ENCODE data around the gene BCL6. TPM values are rescaled to one million over a fixed set of nuclear protein-coding genes. Genes with fewer than 3 reads are reported as not detected.

BCL6 gene
- total and polyA plus RNA-seq, 8 donors = 12.6 to 160 (median 16.3) TPM

- ATAC-seq = no peak
- intact Hi-C loops (cut with DNase I) = no loop called here
- H3K4me3 ChIP-seq = peak overlapping the region in 1 of 2 donors; percentile 57
Observed at GRCh38 chr3:187735383-187735782, 9.9 kb downstream of the BCL6 start.

DNA sequence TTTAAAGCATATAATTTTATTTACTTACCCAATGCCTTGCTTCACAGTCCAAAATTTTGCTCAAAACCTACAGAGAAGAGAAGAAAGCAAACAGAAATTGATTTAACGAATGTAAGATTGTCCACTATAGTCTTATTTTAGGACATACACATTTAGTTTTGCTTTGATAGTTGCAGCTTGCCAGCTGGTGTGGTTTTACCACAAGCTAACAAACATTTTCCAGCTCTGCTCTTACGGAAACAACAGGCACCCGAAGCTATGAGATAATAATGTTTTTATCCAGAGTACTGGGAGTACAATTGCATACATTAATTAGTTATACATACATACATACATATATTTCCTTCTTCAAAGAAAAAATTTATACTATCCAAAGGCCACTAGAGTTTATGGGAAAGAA is 10.4 kb downstream of the BCL6 start:
- H3K27ac ChIP-seq = no peak overlapping the region
- H3K4me1 ChIP-seq = peaks cover 19 to 39% of the 10 kb centered on the region in 2 donors
- peaks cover 0 to 61% of the 10 kb centered on the region in 2 donors for H3K36me3 ChIP-seq
- peak overlapping the region in 1 of 2 donors; percentile 57 for H3K4me3 ChIP-seq
- no peaks in the 10 kb centered on the region for H3K9me3 ChIP-seq
- no peak for DNase-seq
- no peak for TF ChIP-seq CTCF (IDR thresholded peaks at IDR 0.05)
- no peaks in the 10 kb centered on the region for H3K27me3 ChIP-seq
- no peak for ATAC-seq
- intact Hi-C loops (cut with DNase I) = no loop called here

More at GRCh38 chr3:187735383-187735782, 9.9 kb downstream of the BCL6 start:
- TF ChIP-seq CTCF (IDR thresholded peaks at IDR 0.05) = no peak
- Histone ChIP-seq H3K9me3 (no peaks in the 10 kb centered on the region), H3K4me1 (peaks cover 23 to 44% of the 10 kb centered on the region in 2 donors), H3K27ac (peak overlapping the region; percentile 99), H3K36me3 (peaks cover 0 to 56% of the 10 kb centered on the region in 2 donors), H3K27me3 (no peaks in the 10 kb centered on the region)
- DNase-seq = no peak

- Histone ChIP-seq H3K27me3 (no peaks in the 10 kb centered on the region), H3K4me1 (peaks cover 19 to 28% of the 10 kb centered on the region in 2 donors), H3K36me3 (peaks cover 11 to 70% of the 10 kb centered on the region in 2 donors), H3K4me3 (no peak overlapping the region), H3K27ac (no peak overlapping the region), H3K9me3 (no peaks in the 10 kb centered on the region)
- ATAC-seq (no peak), DNase-seq (no peak)
- intact Hi-C loops (cut with DNase I) = no loop called here
- no peak for TF ChIP-seq CTCF (IDR thresholded peaks at IDR 0.05)
Observed at GRCh38 chr3:187733371-187733770, 11.9 kb downstream of the BCL6 start.

DNA sequence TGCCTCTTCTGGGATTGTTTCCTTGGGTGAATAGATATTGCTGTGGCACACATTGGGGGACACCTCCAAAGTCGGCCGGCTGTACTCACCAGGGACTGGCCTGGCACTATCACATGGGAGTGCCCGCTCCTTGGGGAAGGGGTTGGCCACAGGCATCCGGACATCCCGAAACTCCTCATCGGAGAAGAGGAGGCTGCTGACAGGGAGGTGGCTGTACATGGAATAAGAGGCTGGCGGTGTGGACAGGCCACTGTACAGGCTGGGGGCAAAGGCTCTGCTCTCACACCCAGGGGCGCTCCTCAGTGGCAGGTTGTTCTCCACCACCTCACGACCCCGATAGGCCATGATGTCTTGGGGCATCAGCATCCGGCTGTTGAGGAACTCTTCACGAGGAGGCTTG is 15.7 kb downstream of the BCL6 start:
- peaks cover 19 to 100% of the 10 kb centered on the region in 2 donors for H3K36me3 ChIP-seq
- no peaks in the 10 kb centered on the region for H3K9me3 ChIP-seq
- no peak for TF ChIP-seq CTCF (IDR thresholded peaks at IDR 0.05)
- H3K27me3 ChIP-seq = no peaks in the 10 kb centered on the region
- H3K4me1 ChIP-seq = peaks cover 0 to 3% of the 10 kb centered on the region in 2 donors
- H3K27ac ChIP-seq = no peak overlapping the region
- H3K4me3 ChIP-seq = no peak overlapping the region
- intact Hi-C loops (cut with DNase I) = no loop called here
- DNase-seq (no peak), ATAC-seq (no peak)

GRCh38 chr3:187728940-187729583 is 16.2 kb downstream of the BCL6 start:
- H3K4me3 ChIP-seq = no peak overlapping the region
- no peaks in the 10 kb centered on the region for H3K27me3 ChIP-seq
- H3K27ac ChIP-seq = no peak overlapping the region
- H3K4me1 ChIP-seq = peaks cover 0 to 2% of the 10 kb centered on the region in 2 donors
- DNase-seq (no peak), ATAC-seq (no peak)
- TF ChIP-seq CTCF (IDR thresholded peaks at IDR 0.05) = no peak
- H3K36me3 ChIP-seq = peaks cover 19 to 100% of the 10 kb centered on the region in 2 donors
- no peaks in the 10 kb centered on the region for H3K9me3 ChIP-seq
- intact Hi-C loops (cut with DNase I) = no loop called here
